Transverse colon (tissue), 3 donors: Measurements from ENCODE around the gene DYNLL1.

Source experiments
- EP300 ChIP-seq: sonication (generic); formaldehyde crosslinking; IDR thresholded peaks from one replicate; pipeline ENCODE4 v1.6.1; 2017; ENCODE audit warnings: antibody characterized with exemption, low read depth
- POLR2A ChIP-seq: fragments of 450-650 bp; IDR thresholded peaks from one replicate; pipeline ENCODE4 v1.6.1; 2016; ENCODE audit warnings: antibody characterized with exemption, mild to moderate bottlenecking, moderate library complexity
- TF ChIP-seq, protein P1 (sequence below), 5 experiments: fragments of 200-600 bp in 3 of 5; fragments of 450-650 bp in 2 of 5; sonication (generic) in 3 of 5; IDR thresholded peaks; 1 replicate in 2 of 5; 2 replicates in 3 of 5; pipeline ENCODE4 v1.5.1; 2016 to 2017; ENCODE audit warnings: antibody characterized with exemption in 5 of 5, inconsistent platforms in 3 of 5, mild to moderate bottlenecking in 2 of 5, moderate library complexity in 1 of 5

- TF ChIP-seq, protein P1, sequence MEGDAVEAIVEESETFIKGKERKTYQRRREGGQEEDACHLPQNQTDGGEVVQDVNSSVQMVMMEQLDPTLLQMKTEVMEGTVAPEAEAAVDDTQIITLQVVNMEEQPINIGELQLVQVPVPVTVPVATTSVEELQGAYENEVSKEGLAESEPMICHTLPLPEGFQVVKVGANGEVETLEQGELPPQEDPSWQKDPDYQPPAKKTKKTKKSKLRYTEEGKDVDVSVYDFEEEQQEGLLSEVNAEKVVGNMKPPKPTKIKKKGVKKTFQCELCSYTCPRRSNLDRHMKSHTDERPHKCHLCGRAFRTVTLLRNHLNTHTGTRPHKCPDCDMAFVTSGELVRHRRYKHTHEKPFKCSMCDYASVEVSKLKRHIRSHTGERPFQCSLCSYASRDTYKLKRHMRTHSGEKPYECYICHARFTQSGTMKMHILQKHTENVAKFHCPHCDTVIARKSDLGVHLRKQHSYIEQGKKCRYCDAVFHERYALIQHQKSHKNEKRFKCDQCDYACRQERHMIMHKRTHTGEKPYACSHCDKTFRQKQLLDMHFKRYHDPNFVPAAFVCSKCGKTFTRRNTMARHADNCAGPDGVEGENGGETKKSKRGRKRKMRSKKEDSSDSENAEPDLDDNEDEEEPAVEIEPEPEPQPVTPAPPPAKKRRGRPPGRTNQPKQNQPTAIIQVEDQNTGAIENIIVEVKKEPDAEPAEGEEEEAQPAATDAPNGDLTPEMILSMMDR (IDR thresholded peaks at IDR 0.05), result no peak
- no peak for TF ChIP-seq POLR2A
- no peak for TF ChIP-seq EP300
These were observed 21.9 kb upstream of the DYNLL1 start for GRCh38 chr12:120473807-120474615.
